IPS-18a (cell line): Measurements from ENCODE around the gene KCNG2.

Experiments
- H3K27ac ChIP-seq: one replicate; pipeline ENCODE4 v1.5.1; 2013; ENCODE audit warnings: low read length
- H3K27me3 ChIP-seq: one replicate; pipeline ENCODE4 v1.6.1; 2013; ENCODE audit warnings: mild to moderate bottlenecking, low read length; ENCODE audit not compliant: control insufficient read depth, insufficient read depth
- H3K36me3 ChIP-seq: one replicate; pipeline ENCODE4 v1.6.1; 2013; ENCODE audit warnings: low read depth, low read length; ENCODE audit not compliant: control insufficient read depth
- H3K4me1 ChIP-seq: one replicate; pipeline ENCODE4 v1.6.1; 2013; ENCODE audit warnings: low read depth, low read length; ENCODE audit not compliant: control insufficient read depth
- H3K4me3 ChIP-seq: one replicate; pipeline ENCODE4 v1.5.1; 2013; ENCODE audit warnings: low read length
- H3K9ac ChIP-seq: one replicate; pipeline ENCODE4 v1.6.1; 2013; ENCODE audit warnings: mild to moderate bottlenecking, low read length, moderate library complexity
- H3K9me3 ChIP-seq: one replicate; pipeline ENCODE4 v1.6.1; 2013; ENCODE audit warnings: low read depth, low read length; ENCODE audit not compliant: control insufficient read depth

KCNG2 gene

GRCh38 chr18:79787865-79788733 is 9.6 kb upstream of the KCNG2 start:
- Histone ChIP-seq H3K4me3 (peak overlapping the region; percentile 23), H3K27me3 (peaks cover 47% of the 10 kb centered on the region), H3K9me3 (no peaks in the 10 kb centered on the region), H3K36me3 (no peaks in the 10 kb centered on the region), H3K9ac (no peak overlapping the region), H3K27ac (no peak overlapping the region), H3K4me1 (no peaks in the 10 kb centered on the region)

GRCh38 chr18:79788734-79789085 is 9.0 kb upstream of the KCNG2 start:
- H3K4me3 ChIP-seq, result no peak overlapping the region

GRCh38 chr18:79789091-79789891 is 8.4 kb upstream of the KCNG2 start:
- H3K4me3 ChIP-seq, result no peak overlapping the region
- H3K9me3 ChIP-seq, result no peaks in the 10 kb centered on the region
- H3K36me3 ChIP-seq, result no peaks in the 10 kb centered on the region
- H3K9ac ChIP-seq, result no peak overlapping the region
- H3K4me1 ChIP-seq, result no peaks in the 10 kb centered on the region
- H3K27ac ChIP-seq, result no peak overlapping the region
- H3K27me3 ChIP-seq, result peaks cover 47% of the 10 kb centered on the region

More at GRCh38 chr18:79788734-79789085, 9.0 kb upstream of the KCNG2 start:
- no peak overlapping the region for H3K9ac ChIP-seq
- H3K9me3 ChIP-seq, result no peaks in the 10 kb centered on the region
- no peaks in the 10 kb centered on the region for H3K4me1 ChIP-seq
- no peaks in the 10 kb centered on the region for H3K36me3 ChIP-seq
- no peak overlapping the region for H3K27ac ChIP-seq
- peaks cover 47% of the 10 kb centered on the region for H3K27me3 ChIP-seq

GRCh38 chr18:79789901-79790890 is 7.5 kb upstream of the KCNG2 start:
- peaks cover 47% of the 10 kb centered on the region for H3K27me3 ChIP-seq
- H3K27ac ChIP-seq, result no peak overlapping the region
- H3K4me1 ChIP-seq, result no peaks in the 10 kb centered on the region
- no peaks in the 10 kb centered on the region for H3K36me3 ChIP-seq
- no peak overlapping the region for H3K4me3 ChIP-seq
- H3K9ac ChIP-seq, result no peak overlapping the region
- H3K9me3 ChIP-seq, result no peaks in the 10 kb centered on the region

- Histone ChIP-seq H3K36me3 (no peaks in the 10 kb centered on the region), H3K27me3 (peaks cover 43% of the 10 kb centered on the region), H3K4me1 (no peaks in the 10 kb centered on the region), H3K27ac (no peak overlapping the region), H3K9ac (no peak overlapping the region), H3K9me3 (no peaks in the 10 kb centered on the region), H3K4me3 (no peak overlapping the region)
These were observed 6.5 kb upstream of the KCNG2 start for GRCh38 chr18:79790996-79791972.

- Histone ChIP-seq H3K4me1 (no peaks in the 10 kb centered on the region), H3K27ac (no peak overlapping the region), H3K4me3 (no peak overlapping the region), H3K9me3 (no peaks in the 10 kb centered on the region), H3K9ac (no peak overlapping the region), H3K36me3 (no peaks in the 10 kb centered on the region), H3K27me3 (peaks cover 43% of the 10 kb centered on the region)
These were observed 5.4 kb upstream of the KCNG2 start for GRCh38 chr18:79792096-79792987.

- Histone ChIP-seq H3K27ac (no peak overlapping the region), H3K36me3 (no peaks in the 10 kb centered on the region), H3K9ac (no peak overlapping the region), H3K9me3 (no peaks in the 10 kb centered on the region), H3K4me3 (no peak overlapping the region), H3K27me3 (peaks cover 41% of the 10 kb centered on the region), H3K4me1 (no peaks in the 10 kb centered on the region)
These were observed 4.8 kb upstream of the KCNG2 start for GRCh38 chr18:79792988-79793355.

GRCh38 chr18:79794846-79795245 is 2.9 kb upstream of the KCNG2 start:
- Histone ChIP-seq H3K9me3 (no peaks in the 10 kb centered on the region), H3K4me1 (no peaks in the 10 kb centered on the region), H3K9ac (no peak overlapping the region), H3K4me3 (no peak overlapping the region), H3K27ac (no peak overlapping the region), H3K36me3 (no peaks in the 10 kb centered on the region), H3K27me3 (peaks cover 44% of the 10 kb centered on the region)

- H3K27me3 ChIP-seq, result peaks cover 50% of the 10 kb centered on the region
- no peak overlapping the region for H3K4me3 ChIP-seq
- H3K9ac ChIP-seq, result no peak overlapping the region
- no peaks in the 10 kb centered on the region for H3K4me1 ChIP-seq
- H3K9me3 ChIP-seq, result no peaks in the 10 kb centered on the region
- no peaks in the 10 kb centered on the region for H3K36me3 ChIP-seq
- no peak overlapping the region for H3K27ac ChIP-seq
These were observed 2.3 kb upstream of the KCNG2 start for GRCh38 chr18:79795446-79795845.

GRCh38 chr18:79796016-79796415 is 1.7 kb upstream of the KCNG2 start:
- H3K4me3 ChIP-seq, result no peak overlapping the region

More at GRCh38 chr18:79796016-79796415, 1.7 kb upstream of the KCNG2 start:
- Histone ChIP-seq H3K9me3 (no peaks in the 10 kb centered on the region), H3K27ac (no peak overlapping the region), H3K36me3 (no peaks in the 10 kb centered on the region), H3K9ac (no peak overlapping the region), H3K27me3 (peaks cover 52% of the 10 kb centered on the region), H3K4me1 (no peaks in the 10 kb centered on the region)
